GM19035 (cell line): ENCODE measurements around the gene SAMD14.
"Not testable (repeated sequence)": the region's sequence is repeated elsewhere in the genome, so short reads cannot be mapped to it uniquely, and the experiment has no call there.

Source experiments
- ATAC-seq: cut with Tn5 transposase; IDR thresholded peaks from one replicate; pipeline ENCODE4 v1.9.1; 2021; ENCODE audit not compliant: unreplicated experiment

SAMD14 gene

DNA sequence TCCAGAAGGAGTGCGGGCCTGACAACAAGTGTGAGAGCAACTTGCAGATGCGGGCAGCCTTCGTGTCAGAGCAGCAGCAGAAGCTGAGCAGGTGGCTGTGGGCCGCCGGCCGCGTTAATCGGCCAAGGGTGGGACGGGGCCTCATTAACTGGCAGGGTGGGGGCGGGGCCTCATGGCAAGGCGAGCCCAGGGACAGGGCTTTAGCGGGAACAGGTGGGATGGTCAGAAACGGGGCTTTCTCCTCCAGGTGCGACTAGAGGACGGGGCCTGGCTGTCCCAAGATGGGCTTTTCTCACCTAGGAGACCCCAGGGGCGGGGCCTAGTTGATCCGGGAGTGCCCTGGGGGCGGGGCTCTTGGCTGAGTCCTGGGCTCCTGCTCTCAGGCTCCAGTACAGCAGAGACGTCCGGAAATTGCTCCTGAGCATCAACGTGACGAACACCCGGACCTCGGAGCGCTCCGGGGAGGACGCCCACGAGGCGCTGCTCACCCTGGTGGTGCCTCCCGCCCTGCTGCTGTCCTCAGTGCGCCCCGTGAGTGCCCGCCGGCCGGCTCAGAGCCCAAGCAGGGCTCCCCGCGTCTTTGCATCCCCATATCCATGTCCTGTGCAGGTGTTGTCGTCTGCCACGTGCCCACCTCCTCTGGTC is 53.2 kb downstream of the SAMD14 start:
- ATAC-seq, result no peak

- no peak for ATAC-seq
Measured at GRCh38 chr17:50076221-50076590, 53.8 kb downstream of the SAMD14 start.

DNA sequence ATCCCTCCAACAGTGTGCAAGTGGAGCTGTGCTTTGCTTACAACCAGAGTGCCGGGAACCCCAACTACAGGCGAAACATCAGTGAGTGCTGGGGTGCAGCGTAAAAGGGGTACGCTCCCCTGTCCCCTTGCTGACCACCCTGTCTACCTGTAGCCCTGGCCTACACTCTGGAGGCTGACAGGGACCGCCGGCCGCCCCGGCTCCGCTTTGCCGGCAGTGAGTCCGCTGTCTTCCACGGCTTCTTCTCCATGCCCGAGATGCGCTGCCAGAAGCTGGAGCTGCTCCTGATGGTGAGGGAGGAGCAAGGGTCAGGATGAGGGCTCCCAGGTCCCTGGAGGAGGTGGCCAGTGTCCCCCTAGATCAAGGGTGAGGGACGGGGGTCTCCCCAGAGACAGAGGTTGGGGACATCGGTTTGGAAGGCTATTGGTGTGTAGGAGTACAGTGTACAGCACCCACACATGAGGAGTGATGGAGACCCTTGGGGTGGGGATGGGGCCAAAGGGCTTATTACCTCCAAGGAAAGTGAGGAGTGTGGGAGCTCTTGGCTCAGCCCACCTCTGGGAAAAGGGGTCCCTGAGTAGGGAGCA is 54.4 kb downstream of the SAMD14 start:
- ATAC-seq, result no peak

DNA sequence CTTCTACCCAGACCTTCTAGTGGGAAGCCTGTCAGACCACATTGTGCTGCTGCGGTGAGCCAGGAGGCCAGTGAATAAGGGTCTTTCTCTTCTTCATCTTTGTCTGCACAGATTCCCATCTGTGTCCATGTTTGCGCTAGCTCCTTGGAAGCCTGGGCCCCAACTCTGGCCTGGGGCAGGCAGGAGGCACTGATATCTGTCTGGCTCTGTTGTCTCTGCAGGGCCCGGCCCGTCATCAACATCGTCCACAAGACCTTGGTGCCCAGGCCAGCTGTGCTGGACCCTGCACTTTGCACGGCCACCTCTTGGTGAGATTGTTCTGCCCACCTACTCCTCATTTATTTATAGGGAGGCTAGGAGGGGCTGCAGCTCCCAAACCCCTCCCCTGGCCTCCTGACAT is 55.7 kb downstream of the SAMD14 start:
- ATAC-seq, result no peak

DNA sequence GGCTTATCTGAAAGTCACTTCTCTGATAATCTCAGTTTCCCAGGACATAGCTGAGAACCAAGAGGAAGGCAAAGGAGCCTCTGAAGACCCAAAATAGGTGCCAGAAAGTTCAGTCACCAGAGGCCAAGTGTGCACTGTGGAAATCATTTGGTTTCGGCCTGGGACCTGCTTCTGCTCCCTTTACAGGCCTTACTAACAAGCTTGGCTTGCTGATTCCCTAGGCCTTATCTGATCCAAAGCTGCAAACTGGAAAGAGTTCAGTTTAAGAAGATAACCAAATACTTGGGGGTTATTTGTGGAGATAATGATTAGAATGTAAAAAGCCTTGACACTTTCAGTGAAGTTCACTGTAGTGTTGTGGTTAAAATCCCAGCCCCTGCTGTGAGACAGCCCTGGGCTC is 57.0 kb downstream of the SAMD14 start:
- no peak for ATAC-seq

GRCh38 chr17:50072130-50072529 is 57.8 kb downstream of the SAMD14 start:
- no peak for ATAC-seq

GRCh38 chr17:50071692-50072091 is 58.3 kb downstream of the SAMD14 start:
- ATAC-seq, result no peak

GRCh38 chr17:50070908-50071680 is 58.9 kb downstream of the SAMD14 start:
- no peak for ATAC-seq

DNA sequence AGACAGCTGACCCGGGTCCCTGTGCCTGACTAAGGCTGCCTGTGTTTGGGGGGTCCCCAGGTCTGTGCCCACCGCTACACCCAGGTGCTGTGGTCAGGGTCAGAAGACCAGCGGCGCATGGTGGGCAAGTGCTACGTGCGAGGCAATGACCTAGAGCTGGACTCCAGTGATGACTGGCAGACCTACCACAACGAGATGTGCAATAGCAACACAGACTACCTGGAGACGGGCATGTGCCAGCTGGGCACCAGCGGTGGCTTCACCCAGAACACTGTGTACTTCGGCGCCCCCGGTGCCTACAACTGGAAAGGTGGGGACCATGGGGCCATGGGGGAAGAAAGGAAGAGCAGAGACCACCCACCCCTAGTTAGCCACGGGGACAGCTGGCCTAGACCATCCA is 62.0 kb downstream of the SAMD14 start:
- no peak for ATAC-seq

DNA sequence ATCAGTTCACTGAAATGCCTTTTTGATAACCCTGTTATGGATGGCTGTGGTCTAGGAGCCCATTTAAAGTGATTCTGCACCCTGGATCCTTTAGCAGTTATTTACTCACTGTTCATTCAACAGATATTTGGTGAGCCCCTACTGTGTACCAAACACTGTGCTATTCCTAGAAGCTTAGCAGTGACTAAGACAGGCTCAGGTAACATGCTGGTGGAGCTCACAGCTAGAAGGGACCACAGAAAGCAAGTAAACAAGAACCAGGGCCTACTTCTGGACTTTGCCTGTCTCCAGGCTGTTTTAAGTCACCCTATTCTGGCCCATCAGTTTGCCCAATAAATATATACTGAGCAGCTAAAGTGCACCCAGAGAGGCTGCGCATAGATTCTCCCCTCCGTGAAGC is 63.0 kb downstream of the SAMD14 start:
- no peak for ATAC-seq

GRCh38 chr17:50065056-50065455 is 64.9 kb downstream of the SAMD14 start:
- no peak for ATAC-seq

DNA sequence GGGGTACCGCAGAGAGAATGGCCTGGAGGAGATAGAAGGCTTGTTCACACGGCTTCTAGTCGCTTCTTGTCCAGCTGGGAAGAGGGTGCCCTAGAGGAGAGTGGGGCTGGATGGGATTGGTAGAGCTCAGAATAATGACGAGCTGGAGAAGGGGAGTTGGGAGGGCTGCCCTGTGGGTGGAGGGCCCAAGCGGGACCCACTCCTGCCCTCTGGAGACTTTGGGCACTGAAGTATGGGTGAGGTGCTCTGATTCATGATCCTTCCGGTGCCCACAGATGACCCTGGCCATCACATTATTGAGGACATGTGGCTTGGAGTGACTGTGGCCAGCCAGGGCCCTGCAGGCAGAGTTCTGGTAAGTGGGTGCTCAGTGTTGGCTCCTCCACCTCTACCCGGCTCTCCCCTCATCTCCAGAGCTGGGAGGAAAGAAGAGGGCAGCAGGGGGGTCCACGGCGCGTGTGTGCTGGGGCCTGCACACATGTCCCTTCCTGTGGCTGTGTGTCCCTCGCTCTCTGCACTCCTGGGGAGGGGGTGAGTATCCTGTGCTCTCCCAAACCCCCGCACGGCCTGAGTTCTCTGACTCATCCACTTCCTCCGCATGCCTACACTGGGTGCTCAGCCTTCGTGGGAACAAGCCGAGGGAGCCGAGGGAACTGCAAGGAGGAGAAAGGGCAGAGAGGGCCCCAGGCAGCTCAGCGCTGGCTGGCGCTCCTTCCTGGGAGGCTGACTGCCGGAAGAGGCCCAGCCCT is 65.5 kb downstream of the SAMD14 start:
- no peak for ATAC-seq

GRCh38 chr17:50063561-50064252 is 66.3 kb downstream of the SAMD14 start:
- ATAC-seq, result no peak

GRCh38 chr17:50062293-50063243 is 67.4 kb downstream of the SAMD14 start:
- no peak for ATAC-seq

DNA sequence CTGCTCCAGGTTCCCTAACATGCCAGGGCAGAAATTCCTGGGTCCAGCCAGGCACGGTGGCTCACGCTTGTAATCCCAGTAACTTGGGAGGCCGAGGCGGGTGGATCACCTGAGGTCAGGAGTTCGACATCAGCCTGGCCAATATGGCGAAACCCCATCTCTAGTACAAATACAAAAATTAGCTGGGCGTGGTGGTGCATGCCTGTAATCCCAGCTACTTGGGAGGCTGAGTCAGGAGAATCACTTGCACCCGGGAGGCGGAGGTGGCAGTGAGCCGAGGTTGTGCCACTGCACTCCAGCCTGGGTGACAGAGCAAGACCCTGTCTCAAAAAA is 68.3 kb downstream of the SAMD14 start:
- not testable (repeated sequence) for ATAC-seq

GRCh38 chr17:50060951-50061712 is 68.8 kb downstream of the SAMD14 start:
- ATAC-seq, result no peak
